ENCODE results near the gene TBC1D5. TPM values are rescaled to one million over a fixed set of nuclear protein-coding genes. Genes with fewer than 3 reads are reported as not detected.

Gene TBC1D5
- total and polyA plus RNA-seq, 2 of the 8 experiments (the other 6 are each of a cell fraction or from before 2014, with no cell fraction given) = 11.0 to 22.9 TPM

DNA sequence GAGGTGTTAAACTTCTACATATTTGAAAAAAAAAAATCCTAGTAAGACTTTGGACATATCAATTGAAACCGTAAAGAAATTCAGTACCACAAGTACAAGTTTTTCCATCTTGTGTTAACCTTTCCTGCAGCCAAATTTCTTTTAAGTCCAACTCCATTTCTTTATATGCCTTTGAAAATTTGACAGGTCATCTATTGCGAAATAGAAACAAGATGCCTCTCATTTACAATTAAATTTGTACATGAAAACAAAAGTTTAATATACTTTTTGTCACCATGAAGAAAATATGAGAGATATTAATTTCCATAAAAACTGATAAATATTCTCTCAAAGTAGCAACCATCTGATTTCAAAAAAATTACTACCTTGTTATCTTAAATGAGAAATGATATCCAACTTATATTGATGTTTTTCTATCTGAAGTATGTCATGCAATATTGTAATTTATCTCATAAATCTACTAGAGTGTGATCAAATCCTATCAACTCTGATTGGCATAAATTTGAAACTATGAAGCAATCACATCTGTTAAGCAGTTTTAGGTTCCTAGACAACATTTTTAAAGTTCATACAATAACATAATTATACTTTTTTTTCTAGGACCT is 68.2 kb downstream of the TBC1D5 start:
- H3K56ac ChIP-seq (replicated peaks; ENCODE audit: insufficient read length, low read depth, low read length) = no peak overlapping the region
- no peaks in the 10 kb centered on the region for H3K27me3 ChIP-seq (replicated peaks in 1 of 4; ENCODE audit: control insufficient read depth in 3 of 4, extremely low read depth in 1 of 4, insufficient read depth in 3 of 4, low read length in 3 of 4)
- no peak overlapping the region for H4K5ac ChIP-seq (ENCODE audit: insufficient read length, low read depth, low read length)
- CTCF ChIA-PET (ENCODE audit: partially characterized antibody) = no interaction called here
- TF ChIP-seq EZH2 (IDR thresholded peaks at IDR 0.05; ENCODE audit: low read depth, low read length, severe bottlenecking) (no peak), TAF7 (optimal IDR thresholded peaks at IDR 0.05; ENCODE audit: borderline replicate concordance, low read depth, low read length) (no peak), ATF3 (IDR thresholded peaks at IDR 0.05; ENCODE audit: insufficient read depth, low read depth, low read length) (no peak), YY1 (IDR thresholded peaks at IDR 0.05; ENCODE audit: low read depth, low read length) (no peak), TEAD4 (IDR thresholded peaks at IDR 0.05; ENCODE audit: low read depth, low read length) (no peak), TAF1 (IDR thresholded peaks at IDR 0.05; ENCODE audit: low read depth, low read length) (no peak), CEBPB (IDR thresholded peaks at IDR 0.05; ENCODE audit: low read depth, low read length) (peak; percentile 81; the same call in 1 of the 2 replicates), SP4 (IDR thresholded peaks at IDR 0.05; ENCODE audit: low read length) (no peak)
- no peak overlapping the region for H3K9ac ChIP-seq (replicated peaks in 1 of 4; ENCODE audit: extremely low read depth in 1 of 4, low read depth in 3 of 4, low read length in 3 of 4)
- no peak overlapping the region for H2AFZ ChIP-seq (ENCODE audit: low read length)
- H3K9me3 ChIP-seq (ENCODE audit: insufficient read depth in 2 of 2, low read depth in 1 of 2, low read length in 1 of 2) = no peaks in the 10 kb centered on the region
- no peak overlapping the region for H3K18ac ChIP-seq (ENCODE audit: extremely low read depth, low read length)
- no peak overlapping the region for H2BK15ac ChIP-seq (ENCODE audit: low read length)
- H3K14ac ChIP-seq (ENCODE audit: insufficient read length) = no peak overlapping the region
- no peak overlapping the region for H3K27ac ChIP-seq (ENCODE audit: low read depth, low read length)
- H4K8ac ChIP-seq (ENCODE audit: extremely low read depth, insufficient read depth, low read length) = no peak overlapping the region
- no peak overlapping the region for H3K4ac ChIP-seq (replicated peaks; ENCODE audit: insufficient read length, low read depth, low read length)
- H3K36me3 ChIP-seq (ENCODE audit: control insufficient read depth in 2 of 4, insufficient read depth in 4 of 4, low read length in 3 of 4) = no peaks in the 10 kb centered on the region
- no peaks in the 10 kb centered on the region for H3K23me2 ChIP-seq (ENCODE audit: low read depth, low read length)
- no peak overlapping the region for H2BK5ac ChIP-seq (ENCODE audit: low read depth, low read length)
- H3K23ac ChIP-seq (ENCODE audit: insufficient read length) = no peak overlapping the region
- no peak overlapping the region for H4K91ac ChIP-seq (replicated peaks; ENCODE audit: insufficient read length, low read length)
- no peak for DNase-seq (ENCODE audit: low read depth in 1 of 2, low spot score in 2 of 2)
- no peaks in the 10 kb centered on the region for H3K79me2 ChIP-seq (ENCODE audit: control insufficient read depth in 1 of 2, insufficient read depth in 2 of 2, low read length in 2 of 2)
- FAIRE-seq = no peak
- no peak overlapping the region for H2AK5ac ChIP-seq (ENCODE audit: low read depth, low read length)
- no peak overlapping the region for H2BK120ac ChIP-seq (replicated peaks; ENCODE audit: low read depth, low read length)
- H3K79me1 ChIP-seq (ENCODE audit: low read depth, low read length) = no peaks in the 10 kb centered on the region
- no peaks in the 10 kb centered on the region for H4K20me1 ChIP-seq (replicated peaks in 1 of 2; ENCODE audit: control insufficient read depth in 1 of 2, insufficient read depth in 2 of 2, low read length in 2 of 2)
- H2BK12ac ChIP-seq (ENCODE audit: low read depth, low read length) = no peak overlapping the region
- no peaks in the 10 kb centered on the region for H3K4me1 ChIP-seq (replicated peaks in 1 of 4; ENCODE audit: control insufficient read depth in 3 of 4, insufficient read depth in 4 of 4, low read length in 3 of 4)
- H3K4me2 ChIP-seq (ENCODE audit: insufficient read depth in 1 of 2, low read depth in 2 of 2, low read length in 2 of 2) = no peak overlapping the region
- H2BK20ac ChIP-seq (ENCODE audit: low read length) = no peak overlapping the region
- 91% methylated on average over 2 of the region's 2 CpGs; no CpG with 5 or more reads in 1 of the 2 experiments for WGBS, 2 experiments (ENCODE audit: extremely low coverage in 1 of 2, insufficient coverage in 1 of 2, insufficient read length in 1 of 2, insufficient replicate concordance in 2 of 2, low coverage in 1 of 2, low lambda C conversion rate in 2 of 2, missing lambda C conversion rate in 1 of 2)
- H3K4me3 ChIP-seq (ENCODE audit: extremely low read depth in 1 of 4, insufficient read depth in 2 of 4, low read depth in 3 of 4, low read length in 4 of 4) = no peak overlapping the region
- POLR2A ChIA-PET (ENCODE audit: partially characterized antibody) = no interaction called here
